ENCODE results near the gene PTPN12.

PTPN12 gene

DNA sequence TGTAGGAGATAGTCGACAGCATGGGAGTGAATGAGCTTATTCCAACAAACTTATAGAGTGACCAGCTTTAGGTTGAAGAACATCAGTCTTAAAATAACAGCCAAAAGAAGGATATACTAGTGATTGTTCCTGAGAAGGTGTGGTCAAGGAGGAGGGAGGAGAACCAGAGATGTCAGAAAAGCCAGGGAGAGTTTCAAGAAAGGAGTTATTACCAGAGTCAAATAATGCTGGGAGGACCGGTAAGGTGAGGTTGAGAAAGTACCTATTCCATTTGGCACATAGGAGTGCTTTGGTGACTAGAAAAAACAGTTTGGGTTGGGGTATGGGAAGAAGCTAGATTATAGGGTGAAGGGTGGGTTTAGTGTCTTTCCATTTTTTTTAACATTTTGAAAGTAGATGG is 5.8 kb downstream of the PTPN12 start:
- H3K4me3 ChIP-seq (ENCODE audit: low read length), result no peak overlapping the region

DNA sequence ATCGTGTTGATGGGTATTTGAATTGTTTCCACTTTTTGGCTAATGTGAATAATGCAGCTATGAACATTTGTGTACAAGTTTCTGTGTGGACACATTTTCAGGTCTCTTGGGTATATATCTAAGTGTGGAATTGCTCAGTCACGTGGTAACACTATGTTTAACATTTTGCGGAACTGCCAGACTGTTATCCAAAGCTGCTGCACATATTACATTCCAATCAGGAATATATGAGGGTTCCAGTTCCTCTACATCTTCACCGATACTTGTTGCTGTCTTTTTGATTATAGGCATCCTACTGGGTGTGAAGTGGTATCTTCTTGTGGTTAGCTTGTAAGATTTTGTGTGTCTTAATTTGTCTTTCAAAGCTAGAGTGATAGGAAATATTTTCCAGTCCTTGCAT is 6.8 kb downstream of the PTPN12 start:
- no peaks in the 10 kb centered on the region for H3K27me3 ChIP-seq (ENCODE audit: insufficient read depth, low read length)
- H3K4me1 ChIP-seq (ENCODE audit: insufficient read depth, low read length), result peaks cover 8% of the 10 kb centered on the region
- H3K4me3 ChIP-seq (ENCODE audit: low read length), result no peak overlapping the region
- H3K9me3 ChIP-seq (ENCODE audit: low read length), result no peaks in the 10 kb centered on the region
- H3K36me3 ChIP-seq (ENCODE audit: insufficient read depth, low read length), result peaks cover 11% of the 10 kb centered on the region
- no peak overlapping the region for H2AFZ ChIP-seq (ENCODE audit: low read depth, low read length)

More for the DNA sequence above, 5.8 kb downstream of the PTPN12 start:
- Histone ChIP-seq H3K9me3 (ENCODE audit: low read length) (no peaks in the 10 kb centered on the region), H2AFZ (ENCODE audit: low read depth, low read length) (no peak overlapping the region), H3K36me3 (ENCODE audit: insufficient read depth, low read length) (peaks cover 6% of the 10 kb centered on the region), H3K4me1 (ENCODE audit: insufficient read depth, low read length) (peaks cover 8% of the 10 kb centered on the region), H3K27me3 (ENCODE audit: insufficient read depth, low read length) (no peaks in the 10 kb centered on the region)

DNA sequence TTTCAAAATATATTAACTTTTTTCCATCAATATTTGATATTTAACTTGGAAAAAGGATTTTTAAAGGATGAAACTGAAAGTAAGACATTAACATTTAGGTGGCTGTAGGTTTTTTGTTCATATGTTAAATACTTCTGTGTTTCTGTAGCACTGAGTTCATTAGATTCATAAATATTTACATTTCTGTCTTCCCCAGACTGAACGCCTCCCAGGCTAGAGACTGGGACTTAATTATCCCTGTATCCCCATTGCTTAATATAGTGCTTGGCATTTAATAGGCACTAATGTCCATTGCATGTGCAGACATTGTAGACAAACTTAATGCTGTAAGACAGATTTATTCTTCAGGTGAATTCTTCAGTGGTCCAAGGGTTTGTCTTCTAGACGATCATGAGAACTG is 7.4 kb downstream of the PTPN12 start:
- H3K4me3 ChIP-seq (ENCODE audit: low read length), result no peak overlapping the region
- H3K27me3 ChIP-seq (ENCODE audit: insufficient read depth, low read length), result no peaks in the 10 kb centered on the region
- no peak overlapping the region for H2AFZ ChIP-seq (ENCODE audit: low read depth, low read length)
- H3K4me1 ChIP-seq (ENCODE audit: insufficient read depth, low read length), result peaks cover 5% of the 10 kb centered on the region
- H3K36me3 ChIP-seq (ENCODE audit: insufficient read depth, low read length), result peaks cover 11% of the 10 kb centered on the region
- no peaks in the 10 kb centered on the region for H3K9me3 ChIP-seq (ENCODE audit: low read length)

DNA sequence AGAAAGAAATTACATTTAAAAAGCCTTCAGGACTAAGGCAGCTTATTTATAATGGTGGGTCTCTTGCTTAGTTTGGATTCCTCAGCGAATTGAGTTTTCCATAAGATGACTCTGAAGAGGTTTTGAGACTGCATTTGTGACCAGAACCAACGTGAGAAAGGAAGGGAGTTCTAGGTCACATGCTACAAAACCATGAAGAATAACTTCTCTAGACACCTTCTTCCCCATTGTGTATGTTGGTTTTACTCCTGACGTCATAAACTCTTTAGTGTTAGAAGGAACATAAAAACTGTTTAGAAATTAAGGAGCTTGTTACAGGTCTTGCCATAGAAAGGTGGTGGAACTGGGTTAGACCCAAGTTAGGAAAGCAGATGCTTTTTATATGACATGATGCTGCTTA is 11.1 kb downstream of the PTPN12 start:
- H3K4me1 ChIP-seq (ENCODE audit: insufficient read depth, low read length), result no peaks in the 10 kb centered on the region
- H3K36me3 ChIP-seq (ENCODE audit: insufficient read depth, low read length), result peaks cover 13% of the 10 kb centered on the region
- peaks cover 8% of the 10 kb centered on the region for H3K9me3 ChIP-seq (ENCODE audit: low read length)
- H3K4me3 ChIP-seq (ENCODE audit: low read length), result no peak overlapping the region
- no peaks in the 10 kb centered on the region for H3K27me3 ChIP-seq (ENCODE audit: insufficient read depth, low read length)
- no peak overlapping the region for H2AFZ ChIP-seq (ENCODE audit: low read depth, low read length)

DNA sequence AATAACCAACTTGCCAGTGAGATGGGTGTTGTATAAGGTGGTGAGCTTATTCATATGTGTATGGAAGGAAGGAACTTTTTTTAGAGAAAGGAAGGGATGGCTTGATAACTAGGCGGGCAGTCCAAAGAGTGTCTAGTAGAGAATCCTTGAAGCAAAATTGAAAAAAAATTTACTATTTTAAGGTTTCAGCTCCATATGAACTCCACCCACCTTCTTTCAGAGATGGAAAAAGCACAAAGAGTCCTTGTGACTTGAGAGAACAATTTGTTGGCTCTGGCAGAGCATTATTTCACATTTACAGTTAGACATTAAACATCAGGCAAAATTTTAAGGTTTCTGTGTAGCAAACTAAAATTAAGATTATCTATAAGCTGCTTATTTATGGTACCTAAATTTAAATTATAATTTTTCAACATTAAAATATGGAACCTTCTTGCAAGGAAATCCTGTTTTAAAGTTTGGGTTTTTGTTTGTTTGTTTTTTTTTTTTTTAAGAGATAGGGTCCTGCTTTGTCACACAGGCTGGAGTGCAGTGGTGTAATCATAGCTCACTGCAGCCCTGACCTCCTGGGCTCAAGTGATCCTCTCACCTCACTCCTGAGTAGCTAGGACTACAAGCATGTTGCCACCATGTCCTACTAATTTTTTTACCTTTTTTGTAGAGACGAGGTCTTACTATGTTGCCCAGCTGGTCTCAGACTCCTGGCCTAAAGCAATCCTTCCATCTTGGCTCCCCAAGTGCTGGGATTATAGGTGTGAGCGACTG is 12.2 kb downstream of the PTPN12 start:
- Histone ChIP-seq H3K4me3 (ENCODE audit: low read length) (no peak overlapping the region), H3K4me1 (ENCODE audit: insufficient read depth, low read length) (no peaks in the 10 kb centered on the region), H2AFZ (ENCODE audit: low read depth, low read length) (no peak overlapping the region), H3K27me3 (ENCODE audit: insufficient read depth, low read length) (no peaks in the 10 kb centered on the region), H3K9me3 (ENCODE audit: low read length) (peaks cover 12% of the 10 kb centered on the region), H3K36me3 (ENCODE audit: insufficient read depth, low read length) (peaks cover 10% of the 10 kb centered on the region)

DNA sequence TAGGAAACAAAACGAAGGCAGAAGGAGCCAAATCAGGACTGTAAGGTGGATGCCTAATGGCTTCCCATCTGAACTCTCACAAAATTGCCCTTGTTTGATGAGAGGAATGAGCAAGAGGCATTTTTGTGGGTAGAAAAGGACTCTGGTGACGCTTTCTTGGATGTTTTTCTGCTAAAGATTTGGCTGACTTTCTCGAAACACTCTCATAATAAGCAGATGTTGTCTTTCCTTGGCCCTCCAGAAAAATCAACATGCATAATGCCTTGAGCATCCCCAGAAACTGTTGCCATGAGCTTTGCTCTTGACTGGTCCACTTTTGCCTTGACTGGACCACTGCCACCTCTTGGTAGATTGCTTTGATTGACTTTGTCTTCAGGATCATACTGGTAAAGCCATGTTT is 13.5 kb downstream of the PTPN12 start:
- no peak overlapping the region for H2AFZ ChIP-seq (ENCODE audit: low read depth, low read length)
- no peak overlapping the region for H3K4me3 ChIP-seq (ENCODE audit: low read length)
- H3K27me3 ChIP-seq (ENCODE audit: insufficient read depth, low read length), result no peaks in the 10 kb centered on the region
- H3K36me3 ChIP-seq (ENCODE audit: insufficient read depth, low read length), result peaks cover 13% of the 10 kb centered on the region
- H3K9me3 ChIP-seq (ENCODE audit: low read length), result peaks cover 16% of the 10 kb centered on the region
- H3K4me1 ChIP-seq (ENCODE audit: insufficient read depth, low read length), result no peaks in the 10 kb centered on the region

DNA sequence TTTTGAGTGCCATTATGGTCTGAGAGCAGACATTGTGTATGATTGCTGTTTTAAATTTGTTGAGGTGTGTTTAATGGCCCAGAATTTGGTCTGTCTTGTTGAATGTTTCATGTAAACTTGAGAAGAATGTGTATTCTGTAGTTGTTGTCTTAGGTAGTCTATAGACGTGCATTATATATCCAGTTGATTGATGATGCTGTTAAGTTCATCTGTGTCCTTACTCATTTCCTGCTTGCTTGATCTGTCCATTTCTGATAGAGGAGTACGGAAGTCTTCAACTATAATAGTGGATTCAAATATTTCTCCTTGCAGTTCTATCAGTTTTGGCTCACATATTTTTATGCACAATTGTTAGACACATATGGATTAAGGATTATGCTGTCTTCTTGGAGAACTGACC is 16.0 kb downstream of the PTPN12 start:
- Histone ChIP-seq H3K36me3 (ENCODE audit: insufficient read depth, low read length) (peaks cover 15% of the 10 kb centered on the region), H3K27me3 (ENCODE audit: insufficient read depth, low read length) (no peaks in the 10 kb centered on the region), H3K4me1 (ENCODE audit: insufficient read depth, low read length) (no peaks in the 10 kb centered on the region), H3K4me3 (ENCODE audit: low read length) (no peak overlapping the region), H3K9me3 (ENCODE audit: low read length) (peaks cover 18% of the 10 kb centered on the region), H2AFZ (ENCODE audit: low read depth, low read length) (no peak overlapping the region)

DNA sequence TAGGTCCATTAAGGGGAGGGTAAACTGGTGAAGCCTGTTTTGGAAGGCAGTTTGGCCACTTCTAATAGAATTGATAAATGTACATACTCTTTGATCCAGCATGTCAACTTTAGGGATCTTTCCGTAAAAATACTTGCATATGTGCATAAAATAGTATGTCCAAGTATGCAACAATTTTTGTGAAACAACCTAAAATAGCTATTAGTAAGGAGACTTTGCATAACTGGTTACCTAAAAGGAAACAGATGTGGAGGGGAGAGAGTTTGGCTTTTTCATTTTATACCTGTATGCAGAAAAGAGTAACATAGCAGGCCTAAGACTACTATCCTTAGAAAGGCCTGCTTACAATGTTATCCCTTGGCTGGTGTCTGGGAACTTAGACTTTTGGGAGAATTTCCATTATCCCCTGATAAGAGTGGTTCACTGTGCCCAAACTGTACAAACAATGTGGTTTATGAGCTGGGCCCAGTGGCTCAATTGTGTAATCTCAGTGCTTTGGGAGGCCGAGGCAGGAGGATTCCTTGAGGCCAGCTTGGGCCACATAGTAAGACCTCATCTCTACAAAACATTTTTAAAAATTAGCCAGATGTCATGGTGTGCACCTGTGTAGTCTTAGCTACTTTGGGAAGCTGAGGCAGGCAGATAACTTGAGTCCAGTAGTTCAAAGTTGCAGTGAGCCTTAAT is 21.3 kb downstream of the PTPN12 start:
- Histone ChIP-seq H2AFZ (ENCODE audit: low read depth, low read length) (no peak overlapping the region), H3K27me3 (ENCODE audit: insufficient read depth, low read length) (no peaks in the 10 kb centered on the region), H3K4me3 (ENCODE audit: low read length) (no peak overlapping the region), H3K36me3 (ENCODE audit: insufficient read depth, low read length) (peaks cover 8% of the 10 kb centered on the region), H3K4me1 (ENCODE audit: insufficient read depth, low read length) (no peaks in the 10 kb centered on the region), H3K9me3 (ENCODE audit: low read length) (peaks cover 10% of the 10 kb centered on the region)

DNA sequence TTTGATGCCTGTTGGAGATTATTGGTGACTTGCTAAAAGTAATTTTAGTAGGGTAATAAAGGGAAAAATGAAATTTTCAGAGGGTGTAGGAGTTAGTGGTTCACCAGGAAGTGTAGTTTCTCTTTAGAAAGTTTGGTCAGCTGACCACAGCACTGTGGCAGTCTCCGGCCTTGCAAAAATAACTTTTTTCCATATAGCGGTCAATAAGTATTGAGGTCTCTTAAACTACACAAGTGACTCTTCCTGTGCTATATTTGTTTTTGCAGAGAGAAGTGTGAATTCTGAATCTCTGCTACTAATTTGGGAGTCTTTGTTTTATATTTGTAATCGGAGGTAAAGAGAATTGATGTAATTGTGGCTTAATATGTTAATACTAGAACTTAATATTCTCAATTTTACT is 24.3 kb downstream of the PTPN12 start:
- no peak overlapping the region for H2AFZ ChIP-seq (ENCODE audit: low read depth, low read length)
- no peaks in the 10 kb centered on the region for H3K27me3 ChIP-seq (ENCODE audit: insufficient read depth, low read length)
- H3K4me3 ChIP-seq (ENCODE audit: low read length), result no peak overlapping the region
- H3K4me1 ChIP-seq (ENCODE audit: insufficient read depth, low read length), result no peaks in the 10 kb centered on the region
- peaks cover under 1% of the 10 kb centered on the region for H3K9me3 ChIP-seq (ENCODE audit: low read length)
- peaks cover 8% of the 10 kb centered on the region for H3K36me3 ChIP-seq (ENCODE audit: insufficient read depth, low read length)

DNA sequence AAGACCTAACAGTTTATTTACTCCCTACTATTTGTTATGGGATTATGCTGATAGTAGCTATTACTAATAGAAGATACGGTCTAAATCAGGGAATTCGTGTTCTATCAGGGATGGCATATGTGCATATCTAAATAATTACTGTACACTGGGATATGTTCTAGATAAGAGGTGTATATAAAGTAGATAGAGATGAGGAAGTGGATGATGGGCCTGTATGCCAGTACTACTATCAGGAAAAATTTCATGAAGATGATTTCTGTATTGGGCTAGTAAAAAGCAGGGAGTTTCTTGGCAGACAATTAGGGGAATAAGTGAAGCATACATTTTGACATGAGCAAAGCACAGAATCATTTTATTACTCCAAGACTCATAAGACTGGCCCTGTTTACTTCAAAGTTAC is 26.2 kb downstream of the PTPN12 start:
- Histone ChIP-seq H3K4me3 (ENCODE audit: low read length) (no peak overlapping the region), H3K36me3 (ENCODE audit: insufficient read depth, low read length) (peaks cover 3% of the 10 kb centered on the region)

DNA sequence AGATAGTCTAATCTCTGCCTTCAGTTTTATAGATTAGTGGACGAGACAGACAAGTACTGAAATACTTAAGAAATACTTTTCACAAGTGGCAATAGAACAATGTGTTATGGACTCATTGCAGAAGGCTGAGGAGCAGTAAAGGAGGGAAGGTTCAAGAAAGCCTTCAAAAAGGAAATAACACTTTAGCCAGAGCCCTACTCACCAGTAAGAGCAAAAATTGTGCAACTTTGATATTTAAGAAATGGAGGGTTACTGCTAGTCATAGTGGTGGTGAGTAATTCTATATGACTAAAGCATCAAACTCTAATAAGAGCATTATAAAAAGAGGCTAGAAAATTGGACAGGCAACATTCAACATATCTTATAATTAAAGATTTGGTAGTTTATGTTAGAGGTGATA is 28.8 kb downstream of the PTPN12 start:
- no peaks in the 10 kb centered on the region for H3K27me3 ChIP-seq (ENCODE audit: insufficient read depth, low read length)
- H3K9me3 ChIP-seq (ENCODE audit: low read length), result no peaks in the 10 kb centered on the region
- no peak overlapping the region for H3K4me3 ChIP-seq (ENCODE audit: low read length)
- no peak overlapping the region for H2AFZ ChIP-seq (ENCODE audit: low read depth, low read length)
- H3K36me3 ChIP-seq (ENCODE audit: insufficient read depth, low read length), result peaks cover 14% of the 10 kb centered on the region
- H3K4me1 ChIP-seq (ENCODE audit: insufficient read depth, low read length), result no peaks in the 10 kb centered on the region

More for the DNA sequence above, 26.2 kb downstream of the PTPN12 start:
- Histone ChIP-seq H2AFZ (ENCODE audit: low read depth, low read length) (no peak overlapping the region), H3K4me1 (ENCODE audit: insufficient read depth, low read length) (no peaks in the 10 kb centered on the region), H3K27me3 (ENCODE audit: insufficient read depth, low read length) (no peaks in the 10 kb centered on the region), H3K9me3 (ENCODE audit: low read length) (no peaks in the 10 kb centered on the region)

DNA sequence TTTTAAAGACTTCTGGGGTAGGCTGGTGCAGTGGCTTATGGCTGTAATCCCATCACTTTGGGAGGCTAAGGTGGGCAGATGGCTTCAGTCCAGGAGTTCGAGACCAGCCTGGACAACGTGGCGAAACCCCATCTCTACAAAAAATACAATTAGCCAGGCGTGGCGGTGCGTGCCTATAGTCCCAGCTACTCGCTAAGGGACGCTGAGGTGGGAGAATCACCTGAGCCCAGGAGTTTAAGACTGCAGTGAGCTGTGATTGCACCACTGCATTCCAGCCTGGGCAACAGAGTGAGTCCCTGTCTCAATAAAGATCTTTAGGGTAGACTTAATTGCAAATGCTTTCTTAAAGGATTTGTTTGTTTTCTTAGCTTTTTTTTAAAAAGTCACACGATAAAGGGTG is 29.3 kb downstream of the PTPN12 start:
- H3K36me3 ChIP-seq (ENCODE audit: insufficient read depth, low read length), result peaks cover 19% of the 10 kb centered on the region
- no peaks in the 10 kb centered on the region for H3K27me3 ChIP-seq (ENCODE audit: insufficient read depth, low read length)
- H3K4me3 ChIP-seq (ENCODE audit: low read length), result no peak overlapping the region
- H2AFZ ChIP-seq (ENCODE audit: low read depth, low read length), result no peak overlapping the region
- H3K4me1 ChIP-seq (ENCODE audit: insufficient read depth, low read length), result no peaks in the 10 kb centered on the region
- no peaks in the 10 kb centered on the region for H3K9me3 ChIP-seq (ENCODE audit: low read length)

DNA sequence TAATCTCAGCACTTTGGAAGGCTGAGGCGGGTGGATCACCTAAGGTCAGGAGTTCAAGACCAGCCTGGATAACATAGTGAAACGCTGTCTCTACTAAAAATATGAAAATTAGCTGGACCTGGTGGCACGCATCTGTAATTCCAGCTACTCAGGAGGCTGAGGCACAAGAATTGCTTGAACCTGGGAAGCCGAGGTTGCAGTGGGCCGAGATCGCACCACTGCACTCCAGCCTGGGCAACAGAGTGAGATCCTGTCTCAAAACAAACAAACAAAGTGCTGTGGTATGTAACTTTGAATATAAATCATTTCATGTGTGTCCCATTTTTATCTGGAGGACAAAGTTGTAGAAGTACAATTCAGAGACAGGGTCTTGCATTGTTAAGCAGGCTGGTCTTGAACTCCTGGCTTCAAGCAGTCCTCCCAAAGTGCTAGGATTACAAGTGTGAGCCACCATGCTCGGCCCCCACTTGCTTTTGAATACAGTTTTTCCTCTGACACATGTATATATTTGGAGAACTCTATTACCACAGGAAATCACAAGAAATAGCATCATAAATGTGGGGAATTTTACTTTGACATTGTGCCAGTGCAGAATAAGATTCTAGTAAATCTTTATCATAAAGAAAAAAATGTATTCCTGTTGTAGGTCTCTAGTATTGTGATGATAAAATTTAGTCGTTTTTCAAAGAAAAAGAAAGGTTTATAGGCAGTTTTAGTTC is 32.6 kb downstream of the PTPN12 start:
- Histone ChIP-seq H3K4me1 (ENCODE audit: insufficient read depth, low read length) (no peaks in the 10 kb centered on the region), H3K27me3 (ENCODE audit: insufficient read depth, low read length) (no peaks in the 10 kb centered on the region), H3K4me3 (ENCODE audit: low read length) (no peak overlapping the region), H3K36me3 (ENCODE audit: insufficient read depth, low read length) (peaks cover 48% of the 10 kb centered on the region), H2AFZ (ENCODE audit: low read depth, low read length) (no peak overlapping the region), H3K9me3 (ENCODE audit: low read length) (no peaks in the 10 kb centered on the region)

Data from neuron (in vitro differentiated cells).